HG02610 (cell line): ENCODE measurements around the gene IGF2.

Source experiments
- ATAC-seq: cut with Tn5 transposase; IDR thresholded peaks from one replicate; pipeline ENCODE4 v1.9.1; 2021; ENCODE audit warnings: mild to moderate bottlenecking, moderate library complexity; ENCODE audit not compliant: unreplicated experiment

The IGF2 gene

GRCh38 chr11:2137202-2138067 lies 1.8 kb downstream of the IGF2 start:
- no peak for ATAC-seq

- ATAC-seq, result no peak
Observed at GRCh38 chr11:2136952-2137201, 2.3 kb downstream of the IGF2 start.

GRCh38 chr11:2136209-2136951 lies 2.8 kb downstream of the IGF2 start:
- ATAC-seq, result no peak

DNA sequence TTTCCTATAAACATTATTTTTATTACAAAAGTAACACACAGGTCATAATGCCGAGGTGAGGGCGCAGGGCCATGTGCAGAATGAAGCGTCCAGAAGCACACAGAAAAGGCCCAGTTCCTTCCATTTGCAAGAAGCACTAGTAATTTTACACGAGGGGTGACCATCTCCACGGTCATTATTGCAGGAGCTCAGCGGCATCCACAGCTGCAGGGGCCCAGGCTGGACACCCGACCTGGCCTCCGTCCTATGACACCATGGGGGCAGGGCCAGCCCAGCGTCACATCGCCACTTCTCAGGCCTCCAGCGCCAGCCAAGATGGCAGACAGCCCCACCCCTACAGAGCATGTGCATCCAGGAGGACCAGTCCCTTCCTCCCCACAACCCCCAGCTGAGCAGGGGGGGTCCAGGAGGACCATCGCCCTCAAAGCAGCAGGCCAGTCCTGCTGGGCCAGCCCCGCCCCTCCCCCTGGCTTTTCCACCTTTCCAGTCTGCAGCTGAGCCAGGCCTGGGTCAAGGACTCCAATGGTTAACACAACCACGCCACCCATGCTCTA lies 3.5 kb downstream of the IGF2 start:
- ATAC-seq, result no peak

DNA sequence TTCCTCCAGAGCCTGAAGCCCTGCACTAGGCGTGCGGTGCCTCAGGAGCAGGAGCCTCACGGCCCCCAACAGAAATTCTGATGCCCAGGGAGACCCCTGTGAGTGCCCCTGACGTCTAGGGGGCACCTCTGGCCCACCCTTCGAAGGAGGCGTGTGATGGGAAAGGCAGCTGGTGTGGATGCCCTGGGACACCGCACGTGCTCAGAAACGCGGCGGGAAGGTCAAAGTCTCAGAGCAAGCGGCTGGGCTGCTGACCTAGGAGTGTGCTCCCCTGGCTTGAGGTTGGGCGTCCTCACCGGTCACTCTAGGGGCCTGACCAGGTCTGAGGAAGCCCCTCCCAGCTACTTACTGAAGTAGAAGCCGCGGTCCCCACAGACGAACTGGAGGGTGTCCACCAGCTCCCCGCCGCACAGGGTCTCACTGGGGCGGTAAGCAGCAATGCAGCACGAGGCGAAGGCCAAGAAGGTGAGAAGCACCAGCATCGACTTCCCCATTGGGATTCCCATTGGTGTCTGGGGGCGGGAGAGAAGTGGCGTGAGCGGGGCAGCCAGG lies 4.1 kb downstream of the IGF2 start:
- ATAC-seq, result no peak

GRCh38 chr11:2134022-2135010 lies 4.9 kb downstream of the IGF2 start:
- ATAC-seq, result no peak

DNA sequence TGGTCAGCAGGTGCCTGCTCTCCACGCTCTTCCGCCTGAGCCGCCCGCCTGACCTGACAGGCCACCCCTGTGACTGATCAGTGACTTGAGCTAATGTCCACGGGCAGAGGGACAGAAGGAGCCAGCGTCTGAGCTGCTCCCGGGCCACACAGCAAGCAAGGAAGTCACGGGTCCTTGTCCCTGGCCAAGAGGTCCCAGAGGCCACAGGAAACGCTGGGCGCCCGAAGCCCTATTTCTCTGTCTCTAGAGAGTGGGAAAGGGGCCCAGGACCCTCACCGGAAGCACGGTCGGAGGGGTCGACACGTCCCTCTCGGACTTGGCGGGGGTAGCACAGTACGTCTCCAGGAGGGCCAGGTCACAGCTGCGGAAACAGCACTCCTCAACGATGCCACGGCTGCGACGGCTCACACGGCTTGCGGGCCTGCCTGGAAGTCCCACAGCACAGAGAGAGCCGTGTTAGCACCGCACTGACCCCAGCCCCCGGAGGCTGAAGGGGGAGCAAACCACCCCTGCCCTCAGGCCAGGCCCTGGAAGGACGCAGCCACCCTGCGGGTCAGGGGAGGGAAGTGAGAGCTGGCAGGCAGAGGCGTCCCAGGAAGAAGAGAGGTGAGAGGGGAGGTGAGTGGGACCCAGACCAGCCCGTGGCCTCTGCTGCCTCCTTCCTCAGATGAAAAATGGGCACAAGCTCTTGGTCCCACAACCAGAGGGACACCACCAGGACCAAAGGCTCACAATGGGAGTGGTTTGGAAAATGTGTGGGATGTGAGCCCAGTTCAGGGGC lies 5.8 kb downstream of the IGF2 start:
- ATAC-seq, result no peak

DNA sequence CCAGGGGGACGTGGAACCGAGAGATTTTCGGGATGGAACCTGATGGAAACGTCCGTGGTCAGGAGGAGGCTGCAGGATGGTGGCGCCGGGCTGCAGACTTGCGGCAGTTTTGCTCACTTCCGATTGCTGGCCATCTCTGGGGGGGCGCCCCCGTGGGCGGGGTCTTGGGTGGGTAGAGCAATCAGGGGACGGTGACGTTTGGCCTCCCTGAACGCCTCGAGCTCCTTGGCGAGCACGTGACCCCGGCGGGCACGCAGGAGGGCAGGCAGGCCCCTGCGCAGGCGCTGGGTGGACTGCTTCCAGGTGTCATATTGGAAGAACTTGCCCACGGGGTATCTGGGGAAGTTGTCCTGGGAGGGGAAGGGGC lies 6.3 kb downstream of the IGF2 start:
- ATAC-seq, result no peak

DNA sequence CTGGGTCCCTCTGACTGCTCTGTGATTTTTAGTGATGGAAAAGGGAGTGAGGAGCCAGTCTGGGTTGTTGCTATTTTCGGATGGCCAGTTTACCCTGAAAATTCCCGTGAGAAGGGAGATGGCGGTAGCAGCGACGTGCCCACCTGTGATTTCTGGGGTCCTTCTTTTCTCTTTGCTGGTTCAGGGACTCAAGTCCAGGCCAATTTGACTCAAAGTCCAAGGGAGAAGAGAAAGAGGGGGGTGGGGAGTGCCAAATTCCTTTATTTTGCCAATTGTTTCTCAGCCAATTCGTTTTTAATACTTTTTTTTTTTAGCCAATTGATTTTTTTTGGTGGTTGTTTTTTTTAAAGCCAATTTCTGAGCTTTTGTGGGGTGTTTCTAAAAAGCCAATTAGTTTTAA lies 6.9 kb downstream of the IGF2 start:
- no peak for ATAC-seq

DNA sequence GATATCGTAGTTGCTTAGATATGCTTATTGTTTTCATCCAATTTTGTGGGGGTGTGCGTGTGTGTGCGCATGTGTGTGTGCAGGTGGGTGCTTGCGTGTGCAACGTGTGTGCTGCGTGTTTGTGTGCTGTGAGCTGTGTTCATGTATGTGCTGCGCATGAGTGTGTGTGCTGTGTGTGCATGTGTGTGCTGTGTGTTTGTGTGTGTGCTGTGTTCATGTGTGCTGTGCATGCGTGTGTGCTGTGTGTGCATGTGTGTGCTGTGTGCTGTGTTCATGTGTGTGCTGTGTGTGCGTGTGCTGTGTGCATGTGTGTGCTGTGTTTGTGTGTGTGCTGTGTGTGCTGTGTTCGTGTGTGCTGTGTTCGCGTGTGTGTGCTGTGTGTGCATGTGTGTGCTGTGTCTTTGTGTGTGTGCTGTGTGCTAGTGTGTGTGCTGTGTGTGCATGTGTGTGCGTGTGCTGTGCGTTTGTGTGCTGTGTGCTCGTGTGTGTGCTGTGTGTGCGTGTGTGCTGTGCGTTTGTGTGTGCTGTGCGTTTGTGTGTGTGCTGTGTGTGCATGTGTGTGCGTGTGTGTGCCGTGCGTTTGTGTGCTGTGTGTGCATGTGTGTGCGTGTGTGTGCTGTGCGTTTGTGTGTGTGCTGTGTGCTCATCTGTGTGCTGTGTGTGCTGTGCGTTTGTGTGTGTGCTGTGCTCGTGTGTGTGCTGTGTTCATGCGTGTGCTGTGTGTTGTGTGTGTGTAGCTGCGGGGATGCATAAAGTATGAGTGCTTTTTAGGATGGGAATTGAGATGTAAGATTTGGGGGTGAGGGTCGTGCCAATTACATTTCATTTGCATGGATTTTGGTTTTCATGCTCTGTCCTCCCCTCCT lies 7.6 kb downstream of the IGF2 start:
- ATAC-seq, result no peak

DNA sequence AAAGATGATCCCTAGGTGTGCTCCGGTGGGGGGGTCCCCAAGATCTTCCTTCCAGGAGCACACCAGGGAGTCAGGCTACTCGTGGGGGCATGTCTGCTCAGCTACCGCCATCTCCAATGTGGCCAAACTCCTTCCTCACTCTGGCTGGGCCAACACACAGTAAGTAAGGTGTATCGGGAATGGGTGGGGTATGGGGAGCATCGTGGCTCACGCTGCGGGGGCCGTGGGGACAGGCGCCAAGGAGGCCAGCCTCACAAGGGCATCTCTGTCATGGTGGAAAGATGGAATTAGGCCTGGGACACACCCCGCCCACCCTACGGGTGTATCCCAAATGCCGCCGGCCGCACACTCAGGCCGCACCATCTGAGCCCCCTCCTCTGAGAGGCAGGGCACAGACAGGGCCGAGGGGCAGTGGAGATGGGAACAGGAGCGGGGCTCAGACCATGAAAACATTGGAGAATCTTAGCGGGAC lies 8.3 kb downstream of the IGF2 start:
- no peak for ATAC-seq

DNA sequence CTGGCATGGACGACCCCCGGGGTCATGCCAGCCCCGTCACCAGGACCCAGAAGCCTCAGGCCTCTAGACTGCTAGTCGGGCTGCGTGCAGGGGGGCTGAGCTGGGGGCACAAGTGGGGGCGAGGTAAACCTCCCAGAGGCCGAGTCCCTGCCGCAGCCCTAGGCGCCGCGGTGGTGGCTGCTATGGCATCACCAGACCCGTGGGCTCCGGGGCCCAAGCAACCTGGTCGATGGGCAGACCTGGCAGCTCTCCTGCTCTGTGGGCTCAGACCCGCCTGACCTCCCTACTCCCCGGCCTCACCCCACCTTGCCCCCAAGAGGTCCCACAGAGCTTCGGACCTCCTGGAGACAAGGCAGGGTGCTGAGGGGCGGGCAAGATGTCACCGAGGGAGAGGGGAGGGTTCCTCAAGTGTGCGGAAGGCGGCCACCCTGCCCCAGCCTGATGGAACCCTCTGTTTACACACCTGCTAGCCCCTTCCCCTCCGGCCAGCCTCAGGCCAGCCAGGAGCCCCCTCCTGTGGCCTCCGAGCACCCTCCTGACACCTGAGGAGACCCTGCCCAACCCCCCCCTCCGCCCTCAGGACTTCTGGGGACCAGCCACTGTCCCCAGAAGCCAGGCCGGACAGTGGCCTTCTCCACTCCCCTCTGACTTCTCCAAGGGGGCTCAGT lies 9.4 kb downstream of the IGF2 start:
- no peak for ATAC-seq

DNA sequence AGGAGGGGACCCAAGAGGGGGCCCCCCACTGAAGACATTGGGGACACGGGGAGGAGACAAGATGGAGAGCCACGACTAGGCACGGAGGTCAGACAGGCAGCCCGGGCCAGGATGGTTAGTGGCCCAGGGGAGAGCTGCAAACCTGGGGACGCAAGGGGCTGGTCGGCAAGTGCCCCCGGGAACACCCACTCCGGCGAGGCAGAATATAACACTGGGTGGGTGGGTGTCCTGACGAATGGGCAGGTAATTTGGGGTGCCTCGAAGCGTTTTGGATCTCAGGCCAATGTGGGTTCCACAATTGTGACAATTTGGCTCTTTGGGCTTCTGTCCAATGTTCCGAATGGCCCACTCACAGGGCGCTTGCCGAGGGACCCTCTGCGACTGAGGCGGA lies 9.9 kb downstream of the IGF2 start:
- ATAC-seq, result no peak

GRCh38 chr11:2128511-2129307 lies 10.5 kb downstream of the IGF2 start:
- no peak for ATAC-seq

DNA sequence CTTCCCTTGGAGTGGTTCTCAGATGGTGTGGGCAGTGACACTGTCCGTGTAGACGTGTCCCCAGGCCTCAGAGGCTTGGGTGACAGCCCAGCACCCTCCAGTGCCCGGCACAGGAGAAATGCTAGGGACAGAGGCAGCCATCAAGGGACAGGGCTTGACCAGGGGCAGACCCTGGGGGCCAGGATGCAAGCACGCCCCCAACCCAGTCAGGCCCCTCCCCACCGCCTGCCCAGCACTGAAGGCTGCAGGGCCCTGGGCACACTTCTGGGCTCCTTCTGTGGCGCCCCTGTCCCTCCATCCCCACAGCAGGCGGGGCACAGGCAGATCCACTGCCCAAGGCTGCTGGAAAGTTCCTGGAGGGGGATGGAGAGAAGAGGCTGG lies 11.1 kb downstream of the IGF2 start:
- no peak for ATAC-seq

DNA sequence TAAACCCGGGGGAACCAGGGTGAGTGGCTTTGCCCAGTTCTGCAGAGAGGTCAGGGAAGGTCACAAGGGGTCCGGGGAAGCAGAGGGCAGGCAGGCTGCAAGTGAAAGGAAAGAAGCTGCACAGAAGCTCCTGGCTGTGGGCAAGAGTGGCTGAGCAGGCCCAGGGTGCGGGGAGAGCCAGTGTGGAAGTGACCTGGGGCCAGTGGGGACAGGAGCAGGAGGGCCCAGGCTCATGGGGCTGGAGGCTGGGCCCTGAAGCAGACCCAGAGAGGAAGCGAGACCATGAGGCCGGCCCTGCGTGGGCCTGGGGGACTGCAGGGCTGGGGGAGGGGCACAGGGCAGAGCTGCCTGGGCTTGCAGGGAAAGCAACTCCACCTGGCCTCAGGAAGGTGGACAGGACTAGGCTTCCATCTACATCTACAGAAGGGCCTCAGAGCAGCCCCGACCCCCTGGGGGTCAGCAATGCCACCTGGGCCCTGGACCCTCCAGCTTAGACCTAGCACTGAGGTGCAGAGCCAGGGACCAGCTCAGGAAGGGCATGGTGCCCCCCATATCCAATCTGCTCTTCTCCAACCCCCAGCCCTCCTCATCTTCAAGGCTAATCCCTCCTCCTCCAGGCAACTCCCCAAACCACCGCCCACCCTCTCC lies 11.6 kb downstream of the IGF2 start:
- no peak for ATAC-seq

- no peak for ATAC-seq
Observed at GRCh38 chr11:2126520-2127085, 12.6 kb downstream of the IGF2 start.
